SK-N-SH treated with all-trans-retinoic acid at 6 μM for 48 hours (cell line): ENCODE measurements around the gene FER1L5.

Source experiments
- ARNTL ChIP-seq: fragments of 450-650 bp; formaldehyde crosslinking; IDR thresholded peaks from 2 replicates; pipeline ENCODE4 v1.5.0; 2020; ENCODE audit warnings: low read depth, mild to moderate bottlenecking, moderate library complexity, borderline replicate concordance
- CSRNP3 ChIP-seq: fragments of 250-450 bp; sonication (Bioruptor Pico); IDR thresholded peaks from 2 replicates; pipeline ENCODE4 v1.5.1; 2021; ENCODE audit warnings: mild to moderate bottlenecking, moderate library complexity
- ESRRG ChIP-seq: fragments of 250-450 bp; sonication (Bioruptor Pico); IDR thresholded peaks from 2 replicates; pipeline ENCODE4 v1.6.1; 2021; ENCODE audit warnings: mild to moderate bottlenecking
- GLIS3 ChIP-seq: fragments of 250-450 bp; sonication (Bioruptor Pico); IDR thresholded peaks from 2 replicates; pipeline ENCODE4 v1.5.0; 2020; ENCODE audit warnings: mild to moderate bottlenecking, moderate library complexity
- OSR1 ChIP-seq: fragments of 250-450 bp; sonication (Bioruptor Pico); IDR thresholded peaks from 2 replicates; pipeline ENCODE4 v1.8.0; 2022; ENCODE audit warnings: moderate library complexity, mild to moderate bottlenecking, inconsistent platforms
- PATZ1 ChIP-seq: fragments of 250-450 bp; sonication (Bioruptor Pico); IDR thresholded peaks from 2 replicates; pipeline ENCODE4 v1.8.0; 2020; ENCODE audit warnings: mild to moderate bottlenecking, moderate library complexity, borderline replicate concordance
- POU6F1 ChIP-seq: fragments of 250-450 bp; sonication (Bioruptor Pico); IDR thresholded peaks from 2 replicates; pipeline ENCODE4 v1.8.0; 2021; ENCODE audit warnings: low read depth, mild to moderate bottlenecking, moderate library complexity, borderline replicate concordance
- RARB ChIP-seq: fragments of 250-450 bp; sonication (Bioruptor Pico); IDR thresholded peaks from 2 replicates; pipeline ENCODE4 v1.8.0; 2021; ENCODE audit warnings: mild to moderate bottlenecking, moderate library complexity
- TCF4 ChIP-seq: fragments of 250-450 bp; sonication (Bioruptor Pico); IDR thresholded peaks from 2 replicates; pipeline ENCODE4 v1.8.0; 2021; ENCODE audit warnings: mild to moderate bottlenecking, moderate library complexity, borderline replicate concordance
- ZNF565 ChIP-seq: fragments of 450-650 bp; formaldehyde crosslinking; conservative IDR thresholded peaks from 2 replicates; pipeline ENCODE4 v1.5.0; 2020; ENCODE audit warnings: low read depth, mild to moderate bottlenecking, moderate library complexity
- ZNF8 ChIP-seq: fragments of 450-650 bp; formaldehyde crosslinking; IDR thresholded peaks from 2 replicates; pipeline ENCODE4 v1.5.0; 2020; ENCODE audit warnings: mild to moderate bottlenecking, moderate library complexity

GRCh38 chr2:96734880-96735583 is 92.5 kb downstream of the FER1L5 start:
- TF ChIP-seq RARB (CRISPR knock-in tag), result no peak
- TF ChIP-seq ARNTL, result no peak
- no peak for TF ChIP-seq PATZ1 (CRISPR knock-in tag)
- no peak for TF ChIP-seq ZNF565 (CRISPR knock-in tag)
- no peak for TF ChIP-seq TCF4 (CRISPR knock-in tag)
- no peak for TF ChIP-seq ESRRG
- no peak for TF ChIP-seq OSR1 (CRISPR knock-in tag)
- TF ChIP-seq POU6F1 (CRISPR knock-in tag), result no peak
- no peak for TF ChIP-seq GLIS3
- TF ChIP-seq CSRNP3, result no peak
- TF ChIP-seq ZNF8 (CRISPR knock-in tag), result no peak
